GM04504 (cell line): ENCODE measurements around the gene FSHB.
"Not testable (repeated sequence)": the region's sequence is repeated elsewhere in the genome, so short reads cannot be mapped to it uniquely, and the experiment has no call there.

Source experiments
- DNase-seq: peaks from one replicate; pipeline ENCODE4 v3.0.0-alpha.2; 2012; ENCODE audit warnings: low read depth

The FSHB gene

GRCh38 chr11:30268638-30269037 lies 37.8 kb downstream of the FSHB start:
- DNase-seq: not testable (repeated sequence)

GRCh38 chr11:30270671-30271070 lies 39.9 kb downstream of the FSHB start:
- DNase-seq: no peak

GRCh38 chr11:30277176-30277575 lies 46.4 kb downstream of the FSHB start:
- no peak for DNase-seq

- DNase-seq: no peak
Observed at GRCh38 chr11:30279796-30280195, 49.0 kb downstream of the FSHB start.

GRCh38 chr11:30281476-30282288 lies 50.9 kb downstream of the FSHB start:
- DNase-seq: no peak

- no peak for DNase-seq
Observed at GRCh38 chr11:30282289-30282631, 51.4 kb downstream of the FSHB start.
